GM19099 (cell line): ENCODE results near the gene DNAJA4.

Experiments used
- POLR2A ChIP-seq: IDR thresholded peaks from 3 replicates; pipeline ENCODE4 v1.6.1; 2011; ENCODE audit warnings: low read depth; ENCODE audit not compliant: insufficient read length; ENCODE audit errors: extremely low read depth

The DNAJA4 gene

GRCh38 chr15:78329625-78330024, 65.3 kb downstream of the DNAJA4 start:
- TF ChIP-seq POLR2A = no peak
